Esophagus squamous epithelium (tissue), 5 donors: ENCODE results near the gene MYOZ2. TPM values are rescaled to one million over a fixed set of nuclear protein-coding genes. Genes with fewer than 3 reads are reported as not detected.

ENCODE experiments used
- DNase-seq: peaks from one replicate; lab custom pipeline; 2025; lab: John Stamatoyannopoulos, UW
- H3K27ac ChIP-seq, 4 donors: fragments of 200-600 bp; sonication (generic); one replicate each; pipeline ENCODE4 v1.5.1; 2016 to 2019; ENCODE audit warnings: mild to moderate bottlenecking in 1 of 4
- H3K27me3 ChIP-seq, 4 donors: fragments of 200-600 bp; sonication (generic); 1 replicate in 3 of 4; 2 replicates in 1 of 4; pipeline versions ENCODE4 v1.5.1 to v1.6.0; 2017 to 2021; ENCODE audit warnings: antibody characterized with exemption in 1 of 4
- H3K36me3 ChIP-seq, 3 donors: fragments of 200-600 bp; sonication (generic); one replicate each; pipeline ENCODE4 v1.5.1; 2016 to 2019
- H3K4me1 ChIP-seq, 3 donors: fragments of 200-600 bp; sonication (generic); one replicate each; pipeline ENCODE4 v1.5.1; 2017 to 2019
- H3K4me3 ChIP-seq, 4 donors: fragments of 200-600 bp; sonication (generic); 1 replicate in 3 of 4; 2 replicates in 1 of 4; pipeline ENCODE4 v1.5.1; 2016 to 2019; ENCODE audit warnings: mild to moderate bottlenecking in 2 of 4, moderate library complexity in 1 of 4
- H3K9me3 ChIP-seq, 3 donors: fragments of 200-600 bp; sonication (generic); one replicate each; pipeline ENCODE4 v1.5.1; 2016 to 2019
- POLR2A ChIP-seq, 4 donors: fragments of 450-650 bp; IDR thresholded peaks; one replicate each; pipeline ENCODE4 v1.6.1; 2017; ENCODE audit warnings: antibody characterized with exemption in 4 of 4, mild to moderate bottlenecking in 4 of 4, moderate library complexity in 3 of 4
- WGBS, 2 donors: methylation state at CpG; one replicate each; pipeline ENCODE4 v1.1.5; 2018; 5-methylcytosine and 5-hydroxymethylcytosine counted together
- intact Hi-C: fragments of 100-400 bp; cut with DNase I; formaldehyde crosslinking; loops from one replicate; pipeline ENCODE4 v1.15.0; 2022
- total RNA-seq, 4 donors: library from RNA; depleted of rRNA; stranded (reverse); fragments of >200 nt; gene quantifications; one replicate each; pipeline ENCODE4 v1.1.0, GENCODE V29; 2016
- TF ChIP-seq, protein P1 (sequence below), 6 experiments: fragments of 450-650 bp in 4 of 6; fragments of 200-600 bp in 2 of 6; sonication (generic) in 2 of 6; IDR thresholded peaks; one replicate each; pipeline ENCODE4 v1.5.1; 2016 to 2019; ENCODE audit warnings: antibody characterized with exemption in 6 of 6, mild to moderate bottlenecking in 4 of 6, moderate library complexity in 4 of 6
- donor health status: DM: yes; HTN: yes; CAD: no.

MYOZ2 gene
- total RNA-seq, 4 donors from 2014 or later, result not detected

GRCh38 chr4:119125931-119126330 lies 9.7 kb upstream of the MYOZ2 start:
- no peak for TF ChIP-seq POLR2A (IDR thresholded peaks at IDR 0.05)
- TF ChIP-seq, protein P1, sequence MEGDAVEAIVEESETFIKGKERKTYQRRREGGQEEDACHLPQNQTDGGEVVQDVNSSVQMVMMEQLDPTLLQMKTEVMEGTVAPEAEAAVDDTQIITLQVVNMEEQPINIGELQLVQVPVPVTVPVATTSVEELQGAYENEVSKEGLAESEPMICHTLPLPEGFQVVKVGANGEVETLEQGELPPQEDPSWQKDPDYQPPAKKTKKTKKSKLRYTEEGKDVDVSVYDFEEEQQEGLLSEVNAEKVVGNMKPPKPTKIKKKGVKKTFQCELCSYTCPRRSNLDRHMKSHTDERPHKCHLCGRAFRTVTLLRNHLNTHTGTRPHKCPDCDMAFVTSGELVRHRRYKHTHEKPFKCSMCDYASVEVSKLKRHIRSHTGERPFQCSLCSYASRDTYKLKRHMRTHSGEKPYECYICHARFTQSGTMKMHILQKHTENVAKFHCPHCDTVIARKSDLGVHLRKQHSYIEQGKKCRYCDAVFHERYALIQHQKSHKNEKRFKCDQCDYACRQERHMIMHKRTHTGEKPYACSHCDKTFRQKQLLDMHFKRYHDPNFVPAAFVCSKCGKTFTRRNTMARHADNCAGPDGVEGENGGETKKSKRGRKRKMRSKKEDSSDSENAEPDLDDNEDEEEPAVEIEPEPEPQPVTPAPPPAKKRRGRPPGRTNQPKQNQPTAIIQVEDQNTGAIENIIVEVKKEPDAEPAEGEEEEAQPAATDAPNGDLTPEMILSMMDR (IDR thresholded peaks at IDR 0.05), result no peak
- Histone ChIP-seq H3K36me3 (no peaks in the 10 kb centered on the region), H3K4me3 (no peak overlapping the region), H3K27ac (no peak overlapping the region), H3K27me3 (no peaks in the 10 kb centered on the region), H3K9me3 (no peaks in the 10 kb centered on the region), H3K4me1 (no peaks in the 10 kb centered on the region)
- no peak for DNase-seq
- intact Hi-C loops, result no loop called here

- TF ChIP-seq, protein P1 (IDR thresholded peaks at IDR 0.05), result no peak
- Histone ChIP-seq H3K36me3 (no peaks in the 10 kb centered on the region), H3K4me3 (no peak overlapping the region), H3K4me1 (no peaks in the 10 kb centered on the region), H3K9me3 (no peaks in the 10 kb centered on the region), H3K27me3 (no peaks in the 10 kb centered on the region), H3K27ac (no peak overlapping the region)
- 61 to 63% methylated on average over 3 of the region's 3 CpGs for WGBS, 2 donors
- intact Hi-C loops, result no loop called here
- no peak for DNase-seq
Measured at GRCh38 chr4:119128148-119128547, 7.5 kb upstream of the MYOZ2 start.

DNA sequence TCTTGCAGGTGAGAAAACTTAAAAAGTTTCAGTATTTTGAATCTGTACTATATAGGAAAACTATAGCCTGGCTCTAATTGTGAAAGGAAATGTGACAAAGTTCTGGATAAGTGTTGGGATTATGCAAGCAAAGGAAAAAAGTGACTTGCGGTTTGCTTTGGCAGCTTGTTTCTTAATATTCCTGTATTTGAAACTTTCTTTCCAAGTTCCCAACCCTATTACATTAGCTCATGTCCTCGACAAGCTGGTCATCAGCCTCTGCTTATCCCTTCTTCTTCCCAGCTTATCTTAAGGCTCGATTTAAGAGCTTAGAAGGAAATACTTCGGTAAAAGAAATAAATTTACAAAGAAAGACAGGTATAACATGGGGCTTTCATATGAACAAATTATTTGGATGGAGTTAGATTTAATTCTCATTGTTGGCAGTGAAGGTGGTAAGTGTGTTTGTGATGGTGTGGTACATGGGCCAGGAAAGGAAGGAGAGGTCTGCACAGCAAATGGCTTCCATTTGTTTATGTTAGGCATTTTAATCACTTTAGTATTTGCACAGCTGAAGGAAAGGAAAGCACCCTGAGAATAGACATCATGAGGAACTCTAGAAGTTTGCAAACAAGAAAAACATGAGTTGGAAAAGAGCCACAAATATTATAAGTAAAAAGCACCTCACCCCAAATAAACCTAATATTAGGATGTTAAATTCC lies 5.1 kb upstream of the MYOZ2 start:
- no peak overlapping the region for H3K27ac ChIP-seq
- TF ChIP-seq, protein P1 (IDR thresholded peaks at IDR 0.05), result no peak
- no peak for TF ChIP-seq POLR2A (IDR thresholded peaks at IDR 0.05)
- DNase-seq, result no peak
- H3K36me3 ChIP-seq, result no peaks in the 10 kb centered on the region
- WGBS, 2 donors, result 49 to 63% methylated on average over 4 of the region's 4 CpGs
- H3K9me3 ChIP-seq, result no peaks in the 10 kb centered on the region
- H3K4me1 ChIP-seq, result no peaks in the 10 kb centered on the region
- H3K4me3 ChIP-seq, result no peak overlapping the region
- no peaks in the 10 kb centered on the region for H3K27me3 ChIP-seq
- intact Hi-C loops, result no loop called here

DNA sequence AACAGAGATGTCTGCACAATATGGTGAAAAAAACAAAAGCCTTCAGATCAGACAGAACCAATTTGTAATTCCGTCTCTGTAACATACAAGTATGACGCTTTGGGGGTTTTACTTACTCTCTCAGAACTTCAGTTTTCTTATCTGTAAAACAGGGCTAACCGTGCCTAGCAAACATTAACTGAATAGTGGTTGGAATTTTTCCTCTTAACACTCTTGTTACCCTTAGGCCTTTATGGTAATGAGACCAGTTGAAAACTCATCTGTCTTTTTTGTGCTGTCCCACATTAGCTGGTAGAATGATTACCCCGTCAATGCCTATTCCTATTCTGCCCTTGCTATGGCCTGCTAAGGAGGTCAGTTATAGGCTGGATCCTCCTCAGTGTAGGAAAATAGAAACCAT lies 4.5 kb upstream of the MYOZ2 start:
- TF ChIP-seq POLR2A (IDR thresholded peaks at IDR 0.05), result no peak
- TF ChIP-seq, protein P1 (IDR thresholded peaks at IDR 0.05), result no peak
- no peaks in the 10 kb centered on the region for H3K4me1 ChIP-seq
- intact Hi-C loops, result no loop called here
- no peak overlapping the region for H3K27ac ChIP-seq
- no peaks in the 10 kb centered on the region for H3K9me3 ChIP-seq
- H3K36me3 ChIP-seq, result no peaks in the 10 kb centered on the region
- H3K4me3 ChIP-seq, result no peak overlapping the region
- no peak for DNase-seq
- no peaks in the 10 kb centered on the region for H3K27me3 ChIP-seq
- 89 to 90% methylated on average over 4 of the region's 4 CpGs for WGBS, 2 donors

GRCh38 chr4:119132306-119132705 lies 3.3 kb upstream of the MYOZ2 start:
- DNase-seq, result no peak
- WGBS, 2 donors, result 78 to 79% methylated on average over 5 of the region's 5 CpGs
- no peak overlapping the region for H3K27ac ChIP-seq

More at GRCh38 chr4:119132306-119132705, 3.3 kb upstream of the MYOZ2 start:
- Histone ChIP-seq H3K4me1 (no peaks in the 10 kb centered on the region), H3K9me3 (no peaks in the 10 kb centered on the region), H3K4me3 (no peak overlapping the region), H3K36me3 (no peaks in the 10 kb centered on the region), H3K27me3 (no peaks in the 10 kb centered on the region)
- TF ChIP-seq POLR2A (IDR thresholded peaks at IDR 0.05), result no peak
- TF ChIP-seq, protein P1 (IDR thresholded peaks at IDR 0.05), result no peak
- intact Hi-C loops, result no loop called here
